ENCODE data around the gene RAMACL.

Gene RAMACL

DNA sequence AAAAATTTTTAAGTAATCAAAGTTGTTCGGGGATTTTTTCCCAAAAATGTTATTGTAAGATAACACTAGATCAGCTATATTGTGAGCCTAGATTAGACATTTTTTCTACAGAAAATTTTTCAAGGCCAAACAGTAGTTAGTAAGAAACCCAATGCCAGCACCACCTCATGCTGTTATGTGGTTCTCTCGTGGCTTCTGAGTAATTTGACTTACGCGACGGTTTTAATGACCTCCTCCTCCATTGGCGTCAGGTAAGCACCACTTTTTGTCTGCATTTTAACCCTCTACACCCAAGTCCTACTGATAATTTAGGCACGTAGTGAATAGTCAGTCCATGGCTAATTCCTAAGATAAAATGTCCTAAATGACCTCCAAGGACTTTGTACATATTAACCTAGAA, 30.9 kb upstream of the RAMACL start:
- Histone ChIP-seq H3K4me1 (ENCODE audit: insufficient read depth, poor library complexity, severe bottlenecking) (peaks cover 42% of the 10 kb centered on the region), H3K4me3 (ENCODE audit: severe bottlenecking) (no peak overlapping the region), H3K36me3 (ENCODE audit: low read depth) (peaks cover 24% of the 10 kb centered on the region), H3K27me3 (ENCODE audit: insufficient read depth, poor library complexity, severe bottlenecking) (no peaks in the 10 kb centered on the region), H3K27ac (ENCODE audit: poor library complexity, severe bottlenecking) (no peak overlapping the region), H3K9me3 (ENCODE audit: severe bottlenecking) (no peaks in the 10 kb centered on the region)
- no peak for ATAC-seq (ENCODE audit: low read depth)
- DNase-seq (ENCODE audit: low spot score): no peak
- TF ChIP-seq, protein P1, sequence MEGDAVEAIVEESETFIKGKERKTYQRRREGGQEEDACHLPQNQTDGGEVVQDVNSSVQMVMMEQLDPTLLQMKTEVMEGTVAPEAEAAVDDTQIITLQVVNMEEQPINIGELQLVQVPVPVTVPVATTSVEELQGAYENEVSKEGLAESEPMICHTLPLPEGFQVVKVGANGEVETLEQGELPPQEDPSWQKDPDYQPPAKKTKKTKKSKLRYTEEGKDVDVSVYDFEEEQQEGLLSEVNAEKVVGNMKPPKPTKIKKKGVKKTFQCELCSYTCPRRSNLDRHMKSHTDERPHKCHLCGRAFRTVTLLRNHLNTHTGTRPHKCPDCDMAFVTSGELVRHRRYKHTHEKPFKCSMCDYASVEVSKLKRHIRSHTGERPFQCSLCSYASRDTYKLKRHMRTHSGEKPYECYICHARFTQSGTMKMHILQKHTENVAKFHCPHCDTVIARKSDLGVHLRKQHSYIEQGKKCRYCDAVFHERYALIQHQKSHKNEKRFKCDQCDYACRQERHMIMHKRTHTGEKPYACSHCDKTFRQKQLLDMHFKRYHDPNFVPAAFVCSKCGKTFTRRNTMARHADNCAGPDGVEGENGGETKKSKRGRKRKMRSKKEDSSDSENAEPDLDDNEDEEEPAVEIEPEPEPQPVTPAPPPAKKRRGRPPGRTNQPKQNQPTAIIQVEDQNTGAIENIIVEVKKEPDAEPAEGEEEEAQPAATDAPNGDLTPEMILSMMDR (IDR thresholded peaks at IDR 0.05; ENCODE audit: poor library complexity, severe bottlenecking): no peak

DNA sequence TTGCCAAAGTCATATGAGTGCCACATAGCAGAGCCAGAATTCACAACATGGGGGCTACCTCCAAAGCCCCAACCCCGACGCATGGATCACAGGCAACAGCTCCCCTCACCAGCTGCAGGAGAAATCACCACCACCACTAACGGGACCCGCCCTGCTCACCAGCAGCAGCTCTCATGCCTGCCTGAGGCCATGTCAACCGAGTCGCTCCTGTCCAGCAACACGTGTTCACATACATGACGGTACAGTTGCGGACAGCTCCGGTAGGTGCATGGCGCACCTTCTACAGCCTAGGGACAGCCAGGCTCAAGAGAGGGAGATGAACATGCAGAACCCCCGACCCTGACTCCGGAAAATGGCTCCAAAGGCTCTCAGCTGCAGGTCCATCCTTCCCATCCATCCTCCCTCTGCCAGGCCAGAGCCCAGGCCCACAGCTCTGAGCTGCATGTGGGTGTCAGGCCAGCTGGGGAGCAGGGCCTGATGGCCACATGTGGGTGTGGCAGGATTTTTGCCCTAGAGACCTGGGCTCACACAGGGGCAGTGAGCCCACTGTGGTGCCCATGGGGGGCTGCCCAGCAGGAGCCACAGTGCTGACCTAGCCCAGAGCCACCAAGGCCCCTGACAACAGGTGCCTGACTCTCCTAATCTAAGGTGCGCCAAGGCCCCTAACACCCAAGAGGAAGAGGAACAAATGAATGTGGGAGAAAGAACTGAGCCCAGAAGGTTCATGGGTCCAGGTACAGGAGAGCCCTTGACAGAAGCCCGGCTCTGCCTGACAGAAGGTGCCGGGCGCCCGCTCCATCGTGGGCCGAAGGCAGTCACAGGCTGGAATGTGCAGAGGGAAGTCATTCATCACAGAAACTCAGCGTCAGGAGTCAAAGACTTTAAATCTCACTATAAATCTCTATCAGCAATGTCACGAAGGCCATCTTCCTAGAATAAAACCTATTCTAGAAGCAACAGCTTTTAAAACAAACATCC, 30.1 kb upstream of the RAMACL start:
- H3K4me3 ChIP-seq (ENCODE audit: severe bottlenecking): no peak overlapping the region
- H3K27ac ChIP-seq (ENCODE audit: poor library complexity, severe bottlenecking): no peak overlapping the region
- DNase-seq (ENCODE audit: low spot score) (no peak), ATAC-seq (ENCODE audit: low read depth) (no peak)
- no peaks in the 10 kb centered on the region for H3K9me3 ChIP-seq (ENCODE audit: severe bottlenecking)
- H3K4me1 ChIP-seq (ENCODE audit: insufficient read depth, poor library complexity, severe bottlenecking): peaks cover 34% of the 10 kb centered on the region
- H3K27me3 ChIP-seq (ENCODE audit: insufficient read depth, poor library complexity, severe bottlenecking): no peaks in the 10 kb centered on the region
- TF ChIP-seq, protein P1 (IDR thresholded peaks at IDR 0.05; ENCODE audit: poor library complexity, severe bottlenecking): no peak
- H3K36me3 ChIP-seq (ENCODE audit: low read depth): peaks cover 24% of the 10 kb centered on the region

DNA sequence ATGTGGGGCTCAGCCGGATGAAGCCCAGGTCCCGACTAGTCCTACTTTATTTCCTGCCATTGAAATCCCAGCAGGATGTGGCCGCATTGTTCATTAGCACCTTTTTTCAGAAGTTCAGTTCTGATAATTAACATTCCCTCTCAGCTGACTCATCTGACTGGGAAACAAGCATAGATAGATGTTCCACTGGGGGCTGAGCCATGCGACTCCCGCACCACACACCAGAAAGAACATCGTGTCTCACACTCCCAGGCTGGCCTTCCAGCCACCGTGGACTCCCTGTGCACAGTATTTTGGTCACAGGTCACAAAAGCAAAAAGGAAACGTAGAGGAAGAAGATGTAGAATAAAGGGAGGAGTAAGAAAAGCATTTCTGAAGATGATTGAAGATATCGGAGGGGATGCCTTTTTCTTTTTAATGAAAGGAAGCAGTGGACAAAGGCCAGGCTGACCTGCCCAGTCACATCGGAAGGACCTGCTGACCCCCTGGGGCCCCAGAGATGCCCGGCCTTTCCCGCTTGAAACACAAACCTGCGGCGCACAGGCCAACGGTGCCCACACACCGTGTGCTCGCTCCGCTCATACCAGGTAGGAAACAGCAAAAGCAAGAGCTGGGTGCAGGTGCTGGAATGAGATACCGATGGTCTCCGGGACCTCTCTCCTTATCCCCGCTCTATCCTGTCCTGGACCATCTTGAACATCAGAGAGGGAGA, 28.7 kb upstream of the RAMACL start:
- Histone ChIP-seq H3K4me3 (ENCODE audit: severe bottlenecking) (no peak overlapping the region), H3K9me3 (ENCODE audit: severe bottlenecking) (no peaks in the 10 kb centered on the region), H3K36me3 (ENCODE audit: low read depth) (peaks cover 24% of the 10 kb centered on the region), H3K4me1 (ENCODE audit: insufficient read depth, poor library complexity, severe bottlenecking) (peaks cover 20% of the 10 kb centered on the region), H3K27ac (ENCODE audit: poor library complexity, severe bottlenecking) (no peak overlapping the region), H3K27me3 (ENCODE audit: insufficient read depth, poor library complexity, severe bottlenecking) (no peaks in the 10 kb centered on the region)
- TF ChIP-seq, protein P1 (IDR thresholded peaks at IDR 0.05; ENCODE audit: poor library complexity, severe bottlenecking): no peak
- DNase-seq (ENCODE audit: low spot score) (no peak), ATAC-seq (ENCODE audit: low read depth) (no peak)

DNA sequence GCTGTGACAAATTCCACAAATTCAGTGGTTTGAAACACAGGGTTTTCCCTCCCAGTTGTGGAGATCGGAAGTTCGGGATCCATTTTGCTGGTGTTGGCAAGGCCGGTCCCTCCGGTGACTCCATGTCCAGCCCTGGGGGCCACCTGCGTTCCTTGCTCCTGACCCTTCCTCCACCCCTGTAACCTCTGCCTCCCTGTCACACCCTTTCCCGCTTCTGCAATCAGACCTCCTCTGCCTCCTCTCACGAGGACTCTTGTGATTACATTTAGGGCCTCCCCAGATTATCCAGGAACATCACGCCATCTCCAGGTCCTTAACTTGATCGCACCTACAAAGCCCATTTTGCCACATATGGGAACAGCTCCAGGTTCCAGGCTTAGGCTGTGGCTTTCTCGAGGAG, 28.1 kb upstream of the RAMACL start:
- Histone ChIP-seq H3K9me3 (ENCODE audit: severe bottlenecking) (no peaks in the 10 kb centered on the region), H3K27ac (ENCODE audit: poor library complexity, severe bottlenecking) (no peak overlapping the region), H3K4me1 (ENCODE audit: insufficient read depth, poor library complexity, severe bottlenecking) (peaks cover 14% of the 10 kb centered on the region), H3K27me3 (ENCODE audit: insufficient read depth, poor library complexity, severe bottlenecking) (no peaks in the 10 kb centered on the region), H3K4me3 (ENCODE audit: severe bottlenecking) (no peak overlapping the region), H3K36me3 (ENCODE audit: low read depth) (peaks cover 27% of the 10 kb centered on the region)
- TF ChIP-seq, protein P1 (IDR thresholded peaks at IDR 0.05; ENCODE audit: poor library complexity, severe bottlenecking): no peak
- ATAC-seq (ENCODE audit: low read depth): no peak
- DNase-seq (ENCODE audit: low spot score): no peak

Measured in RWPE2 (cell line).